H1 (cell line): ENCODE data around the gene RNF220. TPM values are rescaled to one million over a fixed set of nuclear protein-coding genes. Genes with fewer than 3 reads are reported as not detected.
A peak's percentile ranks its signal among the peaks of the same experiment; 100 is the strongest.

ENCODE experiments used
- CTCF ChIA-PET: fragments of 300-600 bp; sonication (Branson Sonifier 250); formaldehyde crosslinking; loops from one replicate; lab custom pipeline; 2021; ENCODE audit not compliant: partially characterized antibody; lab: Charles Lee
- POLR2A ChIA-PET: fragments of 300-600 bp; sonication (Branson Sonifier 250); formaldehyde crosslinking; loops from one replicate; lab custom pipeline; 2021; ENCODE audit warnings: inconsistent platforms; ENCODE audit not compliant: partially characterized antibody; lab: Charles Lee
- DNase-seq, 2 experiments: peaks; one replicate each; pipeline versions ENCODE4 v3.0.0 to v3.0.0-alpha.2; 2010 to 2022; ENCODE audit warnings: low spot score in 2 of 2, low read depth in 1 of 2, mixed read lengths in 1 of 2
- FAIRE-seq: peaks from 2 replicates; lab custom pipeline; 2011; peaks lifted over from hg19 to GRCh38; lab: Jason Lieb, UNC
- H2AFZ ChIP-seq: 2 replicates; pipeline ENCODE4 v1.8.1; 2012; ENCODE audit warnings: low read length, inconsistent platforms
- H2AK5ac ChIP-seq: 2 replicates; pipeline ENCODE4 v1.6.1; 2013; ENCODE audit warnings: low read depth, low read length
- H2BK120ac ChIP-seq: replicated peaks from 2 replicates; pipeline ENCODE3; 2013; ENCODE audit warnings: low read depth, low read length, inconsistent platforms
- H2BK12ac ChIP-seq: 2 replicates; pipeline ENCODE4 v1.6.1; 2013; ENCODE audit warnings: low read depth, low read length
- H2BK15ac ChIP-seq: 2 replicates; pipeline ENCODE4 v1.6.1; 2013; ENCODE audit warnings: low read length
- H2BK20ac ChIP-seq: 2 replicates; pipeline ENCODE4 v1.6.1; 2013; ENCODE audit warnings: low read length
- H2BK5ac ChIP-seq: 2 replicates; pipeline ENCODE4 v1.6.1; 2013; ENCODE audit warnings: low read depth, low read length
- H3K14ac ChIP-seq: 2 replicates; pipeline ENCODE4 v1.6.1; 2013; ENCODE audit warnings: inconsistent platforms; ENCODE audit not compliant: insufficient read length
- H3K18ac ChIP-seq: 2 replicates; pipeline ENCODE4 v1.6.1; 2013; ENCODE audit warnings: low read length; ENCODE audit errors: extremely low read depth
- H3K23ac ChIP-seq: 2 replicates; pipeline ENCODE4 v1.6.1; 2013; ENCODE audit warnings: inconsistent platforms; ENCODE audit not compliant: insufficient read length
- H3K23me2 ChIP-seq: 2 replicates; pipeline ENCODE4 v1.6.1; 2013; ENCODE audit warnings: low read depth, low read length
- H3K27ac ChIP-seq: 2 replicates; pipeline ENCODE4 v1.6.1; 2011; ENCODE audit warnings: low read depth, low read length, inconsistent platforms
- H3K27me3 ChIP-seq, 4 experiments: replicated peaks in 1 of 4; 1 replicate in 1 of 4; 2 replicates in 3 of 4; pipeline versions ENCODE4 v1.6.1 to v1.8.1; 2011 to 2013; ENCODE audit warnings: low read length in 3 of 4, mild to moderate bottlenecking in 3 of 4, inconsistent platforms in 2 of 4, mixed read lengths in 2 of 4, moderate library complexity in 1 of 4; ENCODE audit not compliant: control insufficient read depth in 3 of 4, insufficient read depth in 3 of 4; ENCODE audit errors: extremely low read depth in 1 of 4
- H3K36me3 ChIP-seq, 4 experiments: 2 replicates each; pipeline versions ENCODE4 v1.6.1 to v1.8.1; 2011 to 2013; ENCODE audit warnings: mild to moderate bottlenecking in 4 of 4, low read length in 3 of 4, moderate library complexity in 2 of 4, control low read depth in 1 of 4, inconsistent platforms in 1 of 4; ENCODE audit not compliant: insufficient read depth in 4 of 4, control insufficient read depth in 2 of 4
- H3K4ac ChIP-seq: replicated peaks from 2 replicates; pipeline ENCODE3; 2013; ENCODE audit warnings: low read length, low read depth, mixed read lengths, inconsistent platforms; ENCODE audit not compliant: insufficient read length
- H3K4me1 ChIP-seq, 4 experiments: replicated peaks in 1 of 4; 1 replicate in 1 of 4; 2 replicates in 3 of 4; pipeline versions ENCODE4 v1.6.1 to v1.8.1; 2011 to 2013; ENCODE audit warnings: low read length in 3 of 4, inconsistent platforms in 2 of 4, mixed read lengths in 1 of 4; ENCODE audit not compliant: insufficient read depth in 4 of 4, control insufficient read depth in 3 of 4
- H3K4me2 ChIP-seq, 2 experiments: 2 replicates each; pipeline versions ENCODE4 v1.6.1 to v1.8.1; 2011 to 2013; ENCODE audit warnings: low read depth in 2 of 2, low read length in 2 of 2, control low read depth in 1 of 2, inconsistent platforms in 1 of 2, mild to moderate bottlenecking in 1 of 2; ENCODE audit not compliant: insufficient read depth in 1 of 2
- H3K4me3 ChIP-seq, 4 experiments: fragments of 200-600, 300-600 bp in 1 of 4; sonication (generic), shearing (Covaris generic), sonication (Bioruptor Twin) in 1 of 4; 2 replicates each; pipeline versions ENCODE4 v1.5.1 to v1.8.1; 2011 to 2016; ENCODE audit warnings: low read length in 4 of 4, low read depth in 3 of 4, control low read depth in 2 of 4, inconsistent platforms in 2 of 4, mild to moderate bottlenecking in 2 of 4, mixed read lengths in 1 of 4, moderate library complexity in 1 of 4; ENCODE audit not compliant: insufficient read depth in 2 of 4; ENCODE audit errors: extremely low read depth in 1 of 4
- H3K56ac ChIP-seq: replicated peaks from 2 replicates; pipeline ENCODE3; 2013; ENCODE audit warnings: low read depth, mild to moderate bottlenecking, mixed read lengths, low read length, inconsistent platforms; ENCODE audit not compliant: insufficient read length
- H3K79me1 ChIP-seq: 2 replicates; pipeline ENCODE4 v1.6.1; 2013; ENCODE audit warnings: low read depth, low read length, control low read depth
- H3K79me2 ChIP-seq, 2 experiments: 2 replicates each; pipeline versions ENCODE4 v1.6.1 to v1.8.1; 2012 to 2013; ENCODE audit warnings: low read length in 2 of 2, mild to moderate bottlenecking in 2 of 2, inconsistent platforms in 1 of 2; ENCODE audit not compliant: insufficient read depth in 2 of 2, control insufficient read depth in 1 of 2
- H3K9ac ChIP-seq, 4 experiments: replicated peaks in 1 of 4; 1 replicate in 1 of 4; 2 replicates in 3 of 4; pipeline versions ENCODE4 v1.6.1 to v1.8.1; 2011 to 2013; ENCODE audit warnings: low read depth in 3 of 4, low read length in 3 of 4, control low read depth in 2 of 4, mild to moderate bottlenecking in 2 of 4, moderate library complexity in 2 of 4, inconsistent platforms in 1 of 4; ENCODE audit errors: extremely low read depth in 1 of 4
- H3K9me3 ChIP-seq, 2 experiments: 2 replicates each; pipeline versions ENCODE4 v1.6.1 to v1.8.1; 2012 to 2013; ENCODE audit warnings: mild to moderate bottlenecking in 2 of 2, moderate library complexity in 2 of 2, control low read depth in 1 of 2, inconsistent platforms in 1 of 2, low read depth in 1 of 2, low read length in 1 of 2, mixed read lengths in 1 of 2; ENCODE audit not compliant: insufficient read depth in 2 of 2
- H4K20me1 ChIP-seq, 2 experiments: replicated peaks in 1 of 2; 2 replicates each; pipeline versions ENCODE3 to v1.8.1; 2011 to 2013; ENCODE audit warnings: inconsistent platforms in 2 of 2, low read length in 2 of 2, mild to moderate bottlenecking in 1 of 2; ENCODE audit not compliant: insufficient read depth in 2 of 2, control insufficient read depth in 1 of 2
- H4K5ac ChIP-seq: 2 replicates; pipeline ENCODE4 v1.6.1; 2013; ENCODE audit warnings: low read length, low read depth, mixed read lengths, inconsistent platforms; ENCODE audit not compliant: insufficient read length
- H4K8ac ChIP-seq: 2 replicates; pipeline ENCODE4 v1.8.0; 2013; ENCODE audit warnings: mild to moderate bottlenecking, moderate library complexity, low read length, inconsistent platforms; ENCODE audit not compliant: insufficient read depth; ENCODE audit errors: extremely low read depth
- H4K91ac ChIP-seq: replicated peaks from 2 replicates; pipeline ENCODE3; 2013; ENCODE audit warnings: low read length, mixed read lengths, inconsistent platforms; ENCODE audit not compliant: insufficient read length
- KDM1A ChIP-seq: fragments of 200-600, 300-600 bp; sonication (generic); IDR thresholded peaks from 2 replicates; pipeline ENCODE4 v1.7.1; 2016; ENCODE audit warnings: mild to moderate bottlenecking, low read length, borderline replicate concordance
- TAF1 ChIP-seq: IDR thresholded peaks from 2 replicates; pipeline ENCODE4 v1.6.1; 2011; ENCODE audit warnings: mild to moderate bottlenecking, low read depth, low read length
- WGBS, 2 experiments: shearing (Covaris generic) in 1 of 2; methylation state at CpG; one replicate each; pipeline versions ENCODE4 v1.1.6 to v1.1.7; 2013 to 2015; ENCODE audit warnings: low lambda C conversion rate in 2 of 2, mixed read lengths in 2 of 2, inconsistent platforms in 1 of 2, low coverage in 1 of 2, missing lambda C conversion rate in 1 of 2; ENCODE audit not compliant: insufficient replicate concordance in 2 of 2, insufficient coverage in 1 of 2, insufficient read length in 1 of 2; ENCODE audit errors: extremely low coverage in 1 of 2, missing lambda C conversion rate in 1 of 2; 5-methylcytosine and 5-hydroxymethylcytosine counted together
- polyA plus RNA-seq, 7 experiments: library from polyadenylated mRNA; depleted of rRNA in 3 of 7; stranded (reverse) in 5 of 7; unstranded in 2 of 7; fragments of >200 nt in 5 of 7; fragments of 200-250 nt in 2 of 7; gene quantifications; 1 replicate in 5 of 7; 2 replicates in 1 of 7; 4 replicates in 1 of 7; pipeline versions ENCODE4 v1.2.1 to v1.2.3, GENCODE V29; 2011 to 2013; ENCODE audit warnings: missing spikeins in 2 of 7, mixed read lengths in 2 of 7
- total RNA-seq: library from RNA; stranded (reverse); fragmentation: NEBNext Ultra II Directional; extraction: Animal tissue kit (Norgen Biotek cat#: 25700); gene quantifications from 2 replicates; pipeline ENCODE4 v1.2.1, GENCODE V29; 2021
- TF ChIP-seq, protein P1 (sequence below): IDR thresholded peaks from 2 replicates; pipeline ENCODE4 v1.6.1; 2011; ENCODE audit warnings: low read length, improper control_type of control experiment

The RNF220 gene
- total and polyA plus RNA-seq, 2 of the 8 experiments (the other 6 are each of a cell fraction or from before 2014, with no cell fraction given): 123 to 160 TPM

GRCh38 chr1:44489481-44489880, 84.4 kb downstream of the RNF220 start:
- H2AFZ ChIP-seq: no peak overlapping the region
- POLR2A ChIA-PET: interaction anchor here (1.2 to 1.9 kb wide), 2 partner anchors 11 to 13 kb away, joined by 4 to 6 read pairs; no protein-coding TSS in a partner anchor
- H3K79me1 ChIP-seq: no peaks in the 10 kb centered on the region
- CTCF ChIA-PET: interaction anchor here (0.6 to 1.9 kb wide), 6 partner anchors 9 to 387 kb away, joined by 3 to 5 read pairs (median 4); no protein-coding TSS in a partner anchor
- H2BK20ac ChIP-seq: 0 out of 2 replicates have a peak overlapping the region, but pooled peaks have one; percentile 61
- H3K9ac ChIP-seq: no peak overlapping the region
- H3K4me3 ChIP-seq: no peak overlapping the region
- no peak overlapping the region for H3K4me2 ChIP-seq
- H2BK120ac ChIP-seq: no peak overlapping the region
- no peaks in the 10 kb centered on the region for H3K36me3 ChIP-seq
- H3K27ac ChIP-seq: no peak overlapping the region
- DNase-seq (no peak), FAIRE-seq (peak; percentile 24)
- no peaks in the 10 kb centered on the region; a peak in 1 of 4 replicates for H3K79me2 ChIP-seq
- WGBS, 2 experiments: 92% methylated on average over 5 of the region's 5 CpGs; no CpG with 5 or more reads in 1 of the 2 experiments
- TF ChIP-seq, protein P1, sequence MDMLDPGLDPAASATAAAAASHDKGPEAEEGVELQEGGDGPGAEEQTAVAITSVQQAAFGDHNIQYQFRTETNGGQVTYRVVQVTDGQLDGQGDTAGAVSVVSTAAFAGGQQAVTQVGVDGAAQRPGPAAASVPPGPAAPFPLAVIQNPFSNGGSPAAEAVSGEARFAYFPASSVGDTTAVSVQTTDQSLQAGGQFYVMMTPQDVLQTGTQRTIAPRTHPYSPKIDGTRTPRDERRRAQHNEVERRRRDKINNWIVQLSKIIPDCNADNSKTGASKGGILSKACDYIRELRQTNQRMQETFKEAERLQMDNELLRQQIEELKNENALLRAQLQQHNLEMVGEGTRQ: no peak
- TF ChIP-seq KDM1A (no peak), TAF1 (0 out of 2 replicates have a peak, but pooled peaks have one; percentile 17)
- H3K27me3 ChIP-seq: no peaks in the 10 kb centered on the region
- no peak overlapping the region for H2BK15ac ChIP-seq
- H3K23ac ChIP-seq: no peak overlapping the region
- no peak overlapping the region for H3K18ac ChIP-seq
- H3K4me1 ChIP-seq: peaks cover 0 to 9% (median 6%) of the 10 kb centered on the region in 4 experiments; a peak in 4 of 7 replicates
- H4K5ac ChIP-seq: no peak overlapping the region
- no peak overlapping the region for H3K14ac ChIP-seq
- H2BK12ac ChIP-seq: no peak overlapping the region
- H3K9me3 ChIP-seq: no peaks in the 10 kb centered on the region
- 0 out of 2 replicates have a peak overlapping the region, but pooled peaks have one; percentile 32 for H2AK5ac ChIP-seq
- no peak overlapping the region for H3K4ac ChIP-seq
- H4K20me1 ChIP-seq: no peaks in the 10 kb centered on the region
- no peak overlapping the region for H2BK5ac ChIP-seq
- no peak overlapping the region for H3K56ac ChIP-seq
- H3K23me2 ChIP-seq: no peaks in the 10 kb centered on the region
- H4K8ac ChIP-seq: no peak overlapping the region
- H4K91ac ChIP-seq: no peak overlapping the region
